M059J (cell line): ENCODE data around the gene APBB2. TPM values are rescaled to one million over a fixed set of nuclear protein-coding genes. Genes with fewer than 3 reads are reported as not detected.

Experiments
- DNase-seq: peaks from one replicate; pipeline ENCODE4 v3.0.0-alpha.2; 2012; ENCODE audit warnings: low read depth
- total RNA-seq: library from RNA; depleted of rRNA; stranded (reverse); fragments of >200 nt; shearing (Covaris generic); gene quantifications from 2 replicates; pipeline ENCODE4 v1.2.3, GENCODE V29; 2014

APBB2 gene
- total RNA-seq, 1 experiment from 2014 or later, result 81.9 TPM

- DNase-seq, result no peak
Observed at GRCh38 chr4:41215969-41216293, 1.6 kb upstream of the APBB2 start.

GRCh38 chr4:41215155-41215554 is 813 bp upstream of the APBB2 start:
- no peak for DNase-seq

GRCh38 chr4:41214825-41215146 is 444 bp upstream of the APBB2 start:
- no peak for DNase-seq

- no peak for DNase-seq
Observed at GRCh38 chr4:41213625-41214135, 662 bp downstream of the APBB2 start.

GRCh38 chr4:41212616-41213203 is 1.6 kb downstream of the APBB2 start:
- peak; percentile 81 for DNase-seq

- no peak for DNase-seq
Observed at GRCh38 chr4:41211951-41212615, 2.3 kb downstream of the APBB2 start.

GRCh38 chr4:41209901-41210300 is 4.4 kb downstream of the APBB2 start:
- DNase-seq, result no peak

GRCh38 chr4:41209187-41209586 is 5.2 kb downstream of the APBB2 start:
- DNase-seq, result peak; percentile 47

GRCh38 chr4:41207291-41207831 is 7.0 kb downstream of the APBB2 start:
- peak; percentile 70 for DNase-seq

GRCh38 chr4:41205854-41206460 is 8.4 kb downstream of the APBB2 start:
- DNase-seq, result peak; percentile 53

- no peak for DNase-seq
Observed at GRCh38 chr4:41205130-41205529, 9.2 kb downstream of the APBB2 start.

- peak; percentile 97 for DNase-seq
Observed at GRCh38 chr4:41204400-41204978, 9.9 kb downstream of the APBB2 start.

GRCh38 chr4:41203841-41204240 is 10.5 kb downstream of the APBB2 start:
- DNase-seq, result no peak

- DNase-seq, result no peak
Observed at GRCh38 chr4:41202820-41203568, 11.3 kb downstream of the APBB2 start.

- DNase-seq, result no peak
Observed at GRCh38 chr4:41202356-41202755, 12.0 kb downstream of the APBB2 start.

- no peak for DNase-seq
Observed at GRCh38 chr4:41200486-41201017, 13.8 kb downstream of the APBB2 start.

- no peak for DNase-seq
Observed at GRCh38 chr4:41199788-41200187, 14.6 kb downstream of the APBB2 start.

GRCh38 chr4:41197996-41198395 is 16.3 kb downstream of the APBB2 start:
- no peak for DNase-seq

GRCh38 chr4:41197495-41197894 is 16.8 kb downstream of the APBB2 start:
- DNase-seq, result no peak

GRCh38 chr4:41196633-41197332 is 17.6 kb downstream of the APBB2 start:
- DNase-seq, result peak; percentile 66

GRCh38 chr4:41192136-41192535 is 22.2 kb downstream of the APBB2 start:
- peak; percentile 73 for DNase-seq
